ENCODE measurements around the gene SRSF2. TPM values are rescaled to one million over a fixed set of nuclear protein-coding genes. Genes with fewer than 3 reads are reported as not detected.

Gene SRSF2
- total and polyA plus RNA-seq, 9 of the 15 experiments (the other 6 are each of a cell fraction or from before 2014, with no cell fraction given): 161 to 583 (median 393) TPM

GRCh38 chr17:76726776-76727718, 10.1 kb downstream of the SRSF2 start, which contains the start of gene METTL23 (continued):
- TF ChIP-seq FIP1L1 (IDR thresholded peaks at IDR 0.05; ENCODE audit: low read depth, low read length, poor library complexity, severe bottlenecking) (peak; percentile 81), ZNF511 (CRISPR knock-in tag; IDR thresholded peaks at IDR 0.05) (no peak; the same call in 1 of the 2 replicates), ZNF830 (CRISPR knock-in tag; IDR thresholded peaks at IDR 0.05) (peak; percentile 9; the same call in 1 of the 2 replicates), STAG1 (CRISPR knock-in tag; IDR thresholded peaks at IDR 0.05; ENCODE audit: borderline replicate concordance) (no peak; the same call in 1 of the 2 replicates), XRCC4 (IDR thresholded peaks at IDR 0.05; ENCODE audit: extremely low read depth, insufficient read depth, insufficient read length) (no peak), SMC3 (conservative IDR thresholded peaks at IDR 0.05; ENCODE audit: insufficient read depth, low read depth, low read length) (0 out of 2 replicates have a peak, but pooled peaks have one; percentile 37), ARID1B (IDR thresholded peaks at IDR 0.05) (peak; percentile 44), CBX8 (IDR thresholded peaks at IDR 0.05; ENCODE audit: borderline replicate concordance, extremely low read depth, low read depth, low read length, poor library complexity, severe bottlenecking) (no peak), ZKSCAN3 (CRISPR knock-in tag; IDR thresholded peaks at IDR 0.05) (no peak), ZBTB12 (CRISPR knock-in tag; IDR thresholded peaks at IDR 0.05) (no peak), CCAR2 (IDR thresholded peaks at IDR 0.05; ENCODE audit: low read depth, low read length) (no peak), ZNF224 (CRISPR knock-in tag; IDR thresholded peaks at IDR 0.05) (no peak), CREM (IDR thresholded peaks at IDR 0.05; ENCODE audit: low read depth) (no peak), HEY1 (CRISPR knock-in tag; IDR thresholded peaks at IDR 0.05; ENCODE audit: borderline replicate concordance) (no peak), HNRNPK (IDR thresholded peaks at IDR 0.05; ENCODE audit: low read depth, low read length, poor library complexity, severe bottlenecking) (no peak), ZNF695 (CRISPR knock-in tag; IDR thresholded peaks at IDR 0.05) (no peak), NUFIP1 (IDR thresholded peaks at IDR 0.05; ENCODE audit: partially characterized antibody) (no peak), KDM1A (IDR thresholded peaks at IDR 0.05) (no peak), DLX4 (CRISPR knock-in tag; IDR thresholded peaks at IDR 0.05) (no peak), POLR2H (tag; IDR thresholded peaks at IDR 0.05; ENCODE audit: low read depth) (peak; percentile 25), TBL1XR1 (IDR thresholded peaks at IDR 0.05; ENCODE audit: low read length in 2 of 2) (peak in 1 of 2 experiments; percentile 22; a peak in 1 of 4 replicates), WHSC1 (IDR thresholded peaks at IDR 0.05; ENCODE audit: low read length) (no peak), ZSCAN29 (IDR thresholded peaks at IDR 0.05) (no peak), HDAC1 (IDR thresholded peaks at IDR 0.05) (peak in 1 of 2 experiments; percentile 79; a peak in 2 of 4 replicates)

Data from K562 (cell line).